HCT116 (cell line): ENCODE measurements around the gene GET3. TPM values are rescaled to one million over a fixed set of nuclear protein-coding genes. Genes with fewer than 3 reads are reported as not detected.

Source experiments
- ATAC-seq: fragments of 200-7000 bp; cut with Tn5 transposase; 2 replicates; pipeline ENCODE4 v1.9.1; 2020; ENCODE audit warnings: mild to moderate bottlenecking, moderate library complexity
- BruUV-seq: library from RNA; stranded (reverse); fragments of 400-500 nt; replicated peaks from 2 replicates; lab custom pipeline; 2021; lab: Mats Ljungman, UMichigan
- CTCF ChIA-PET: fragments of 300-600 bp; sonication (Branson Sonifier 250); formaldehyde crosslinking; loops from one replicate; lab custom pipeline; 2021; ENCODE audit warnings: antibody characterized with exemption; lab: Charles Lee
- POLR2A ChIA-PET: fragments of 300-600, 350-600 bp; sonication (Branson Sonifier 250); formaldehyde crosslinking; loops from one replicate; lab custom pipeline; 2021; ENCODE audit warnings: antibody characterized with exemption; lab: Charles Lee
- RAD21 ChIA-PET, 2 experiments: fragments of 300-600 bp; sonication (Branson Sonifier 250); formaldehyde crosslinking; loops; one replicate each; lab custom pipeline; 2023; ENCODE audit warnings: low total read pairs in 2 of 2; ENCODE audit not compliant: uncharacterized antibody in 2 of 2, unreplicated experiment in 2 of 2, low non-redundant PET in 1 of 2; lab: Charles Lee
- DNase-seq: peaks from one replicate; pipeline ENCODE4 v3.0.0-alpha.2; 2010; ENCODE audit warnings: low read depth, low spot score
- H2AFZ ChIP-seq: fragments of 200-600 bp; shearing (Covaris generic), sonication (generic); 2 replicates; pipeline ENCODE4 v1.6.1; 2017; ENCODE audit warnings: low read depth, mixed run types, mixed read lengths, antibody characterized with exemption, low read length; ENCODE audit not compliant: poor library complexity, severe bottlenecking
- H3K27ac ChIP-seq: 2 replicates; pipeline ENCODE4 v1.5.1; 2012; ENCODE audit warnings: low read depth, low read length
- H3K27me3 ChIP-seq: fragments of 200-600 bp; sonication (generic); 2 replicates; pipeline ENCODE4 v1.6.1; 2016; ENCODE audit warnings: mixed run types, low read length, mixed read lengths; ENCODE audit not compliant: insufficient read depth
- H3K36me3 ChIP-seq, 2 experiments: fragments of 200-500 bp in 1 of 2; fragments of 200-600 bp in 1 of 2; sonication (Bioruptor generic) in 1 of 2; sonication (generic) in 1 of 2; 2 replicates each; pipeline versions ENCODE4 v1.5.1 to v1.6.1; 2014 to 2016; ENCODE audit warnings: low read length in 2 of 2, inconsistent platforms in 1 of 2, mixed read lengths in 1 of 2, mixed run types in 1 of 2; ENCODE audit not compliant: insufficient read depth in 2 of 2, control insufficient read depth in 1 of 2
- H3K4me1 ChIP-seq, 2 experiments: fragments of 200-600 bp in 1 of 2; sonication (generic) in 1 of 2; 2 replicates each; pipeline versions ENCODE4 v1.5.1 to v1.6.1; 2012 to 2017; ENCODE audit warnings: low read length in 2 of 2, inconsistent platforms in 1 of 2, mild to moderate bottlenecking in 1 of 2, mixed read lengths in 1 of 2, mixed run types in 1 of 2, moderate library complexity in 1 of 2; ENCODE audit not compliant: insufficient read depth in 2 of 2, control insufficient read depth in 1 of 2
- H3K4me2 ChIP-seq: fragments of 200-600 bp; sonication (generic); 2 replicates; pipeline ENCODE4 v1.6.1; 2017; ENCODE audit warnings: mixed run types, low read length, mixed read lengths
- H3K4me3 ChIP-seq, 2 experiments: fragments of 200-600 bp in 1 of 2; sonication (generic) in 1 of 2; replicated peaks in 1 of 2; 2 replicates each; pipeline ENCODE4 v1.5.1; 2011 to 2016; ENCODE audit warnings: low read length in 2 of 2, control low read depth in 1 of 2, low read depth in 1 of 2, mild to moderate bottlenecking in 1 of 2, mixed read lengths in 1 of 2, mixed run types in 1 of 2
- H3K79me2 ChIP-seq: fragments of 200-600 bp; sonication (generic); 2 replicates; pipeline ENCODE4 v1.6.1; 2017; ENCODE audit warnings: mild to moderate bottlenecking, mixed run types, low read length, moderate library complexity, mixed read lengths; ENCODE audit not compliant: insufficient read depth
- H3K9ac ChIP-seq: fragments of 200-600 bp; sonication (generic); 2 replicates; pipeline ENCODE4 v1.6.1; 2016; ENCODE audit warnings: low read length, mixed read lengths
- H3K9me2 ChIP-seq: fragments of 200-600 bp; sonication (generic), shearing (Covaris generic); 2 replicates; pipeline ENCODE4 v1.6.1; 2017; ENCODE audit warnings: mixed run types, mild to moderate bottlenecking, moderate library complexity; ENCODE audit not compliant: insufficient read depth
- H3K9me3 ChIP-seq, 2 experiments: fragments of 200-500 bp in 1 of 2; fragments of 200-600 bp in 1 of 2; sonication (Bioruptor generic) in 1 of 2; sonication (generic) in 1 of 2; 2 replicates each; pipeline ENCODE4 v1.6.1; 2014 to 2017; ENCODE audit warnings: low read length in 2 of 2, mixed read lengths in 2 of 2, inconsistent platforms in 1 of 2, low read depth in 1 of 2, mild to moderate bottlenecking in 1 of 2, mixed run types in 1 of 2, moderate library complexity in 1 of 2; ENCODE audit not compliant: control insufficient read depth in 1 of 2, insufficient read depth in 1 of 2
- H4K20me1 ChIP-seq: fragments of 200-600 bp; sonication (generic), shearing (Covaris generic); 2 replicates; pipeline ENCODE4 v1.6.1; 2017; ENCODE audit warnings: mixed run types, mild to moderate bottlenecking, moderate library complexity; ENCODE audit not compliant: insufficient read depth
- ATF3 ChIP-seq: IDR thresholded peaks from 2 replicates; pipeline ENCODE4 v1.6.1; 2012
- CBX3 ChIP-seq: IDR thresholded peaks from 2 replicates; pipeline ENCODE4 v1.6.1; 2012; ENCODE audit warnings: low read depth
- CEBPB ChIP-seq: IDR thresholded peaks from 2 replicates; pipeline ENCODE4 v1.6.1; 2012; ENCODE audit warnings: low read depth
- CTCF ChIP-seq, 3 experiments: fragments of 200-600 bp in 1 of 3; sonication (generic) in 1 of 3; IDR thresholded peaks in 2 of 3; conservative IDR thresholded peaks in 1 of 3; 2 replicates each; pipeline ENCODE4 v1.5.1; 2012 to 2017; ENCODE audit warnings: low read depth in 2 of 3, low read length in 2 of 3, antibody characterized with exemption in 1 of 3, borderline replicate concordance in 1 of 3, control low read depth in 1 of 3, mild to moderate bottlenecking in 1 of 3, mixed read lengths in 1 of 3, mixed run types in 1 of 3, moderate library complexity in 1 of 3; ENCODE audit not compliant: insufficient read depth in 1 of 3
- EZH2phosphoT487 ChIP-seq: fragments of 200-600 bp; IDR thresholded peaks from 2 replicates; pipeline ENCODE4 v1.6.1; 2018; ENCODE audit warnings: antibody characterized with exemption, borderline replicate concordance
- JUND ChIP-seq: IDR thresholded peaks from 2 replicates; pipeline ENCODE4 v1.6.1; 2012
- MAX ChIP-seq: IDR thresholded peaks from 2 replicates; pipeline ENCODE4 v1.6.1; 2012
- POLR2A ChIP-seq: IDR thresholded peaks from 2 replicates; pipeline ENCODE4 v1.7.0; 2011; ENCODE audit warnings: borderline replicate concordance; ENCODE audit not compliant: insufficient read depth, insufficient read length; ENCODE audit errors: extremely low read depth
- RAD21 ChIP-seq: IDR thresholded peaks from 2 replicates; pipeline ENCODE4 v1.6.1; 2012; ENCODE audit warnings: low read depth, mild to moderate bottlenecking
- SP1 ChIP-seq: IDR thresholded peaks from 2 replicates; pipeline ENCODE4 v1.6.1; 2012; ENCODE audit warnings: low read depth
- SRF ChIP-seq: IDR thresholded peaks from 2 replicates; pipeline ENCODE4 v1.6.1; 2012; ENCODE audit warnings: low read depth
- TCF7L2 ChIP-seq: IDR thresholded peaks from 2 replicates; pipeline ENCODE4 v1.7.0; 2011; ENCODE audit warnings: borderline replicate concordance, inconsistent platforms; ENCODE audit not compliant: insufficient read depth, insufficient read length; ENCODE audit errors: extremely low read depth
- YY1 ChIP-seq: IDR thresholded peaks from 2 replicates; pipeline ENCODE4 v1.6.1; 2011; ENCODE audit warnings: low read length, low read depth, moderate library complexity, mild to moderate bottlenecking; ENCODE audit not compliant: insufficient replicate concordance; ENCODE audit errors: extremely low read depth
- ZBTB33 ChIP-seq: IDR thresholded peaks from 2 replicates; pipeline ENCODE4 v1.6.1; 2011; ENCODE audit warnings: mild to moderate bottlenecking, low read length, moderate library complexity; ENCODE audit not compliant: insufficient replicate concordance; ENCODE audit errors: extremely low read depth
- ZNF274 ChIP-seq: fragments of 200-500 bp; sonication (Bioruptor generic); IDR thresholded peaks from 2 replicates; pipeline ENCODE4 v1.6.1; 2014; ENCODE audit warnings: mild to moderate bottlenecking, low read depth, low read length, inconsistent platforms
- intact Hi-C: fragments of 100-400 bp; cut with micrococcal nuclease; formaldehyde crosslinking; loops from 2 replicates; pipeline ENCODE4 v1.10.0; 2022
- total RNA-seq: library from RNA; stranded (reverse); gene quantifications from one replicate; pipeline ENCODE4 v1.2.1, GENCODE V29; 2021; ENCODE audit not compliant: unreplicated experiment

Gene GET3
- total RNA-seq, 1 experiment from 2014 or later, result 77.6 TPM

- no peak for TF ChIP-seq ZNF274
- TF ChIP-seq, all 23 proteins: peak for 0
Measured at GRCh38 chr19:12695997-12696365, 41.3 kb upstream of the GET3 start (continued).

- CTCF ChIA-PET, result no interaction called here
- no peaks in the 10 kb centered on the region for H3K27me3 ChIP-seq
- peak within 1 kb of the TSS; percentile 90 for H3K9ac ChIP-seq
- H3K4me3 ChIP-seq, result peak within 1 kb of the TSS; percentile 88 to 92
- POLR2A ChIA-PET, result interaction anchor here (0.6 to 1.6 kb wide), 4 partner anchors 15 to 118 kb away, joined by 3 to 8 read pairs (median 3); partner anchors contain the start of gene DHPS
- peak within 1 kb of the TSS; percentile 93 for H3K4me2 ChIP-seq
- ATAC-seq, result peak; percentile 88
- peaks cover 9 to 23% of the 10 kb centered on the region in 2 experiments; a peak in 3 of 4 replicates for H3K4me1 ChIP-seq
- peaks cover 18 to 23% of the 10 kb centered on the region in 2 experiments; a peak in 3 of 4 replicates for H3K36me3 ChIP-seq
- H2AFZ ChIP-seq, result no peak within 1 kb of the TSS
- H3K79me2 ChIP-seq, result peaks cover 10% of the 10 kb centered on the region; the same call in 1 of the 2 replicates
- RAD21 ChIA-PET, result interaction anchor here in 1 of 2 experiments (0.7 kb wide), 1 partner anchor 95 kb away, joined by 3 read pairs; the partner anchor contains the start of gene JUNB
- no peaks in the 10 kb centered on the region for H4K20me1 ChIP-seq
- BruUV-seq, result TSS peak; percentile 99
- H3K9me3 ChIP-seq, result no peaks in the 10 kb centered on the region
- DNase-seq, result peak; percentile 91
- H3K9me2 ChIP-seq, result no peaks in the 10 kb centered on the region
- peak within 1 kb of the TSS; percentile 53 for H3K27ac ChIP-seq
- intact Hi-C loops, result no loop called here
- TF ChIP-seq ATF3 (no peak), MAX (peak; percentile 89), ZBTB33 (no peak), CEBPB (no peak), TCF7L2 (no peak), YY1 (peak; percentile 56), RAD21 (no peak), JUND (no peak), SP1 (no peak), CTCF (IDR thresholded peaks at IDR 0.05 in 2 of 3, conservative IDR thresholded peaks at IDR 0.05 in 1 of 3; ENCODE audit: borderline replicate concordance in 1 of 3, insufficient read depth in 1 of 3, low read depth in 2 of 3, low read length in 2 of 3) (no peak), EZH2phosphoT487 (no peak), SRF (peak; percentile 96), POLR2A (peak; percentile 71), CBX3 (no peak)
Measured at GRCh38 chr19:12696366-12697335, 40.6 kb upstream of the GET3 start, which contains the start of gene FBXW9. Gene FBXW9 (minus strand): TSS chr19:12696631. CDS start chr19:12696581, 50 bp downstream.
